Transverse colon (tissue), 4 donors: ENCODE measurements around the gene PRSS57. TPM values are rescaled to one million over a fixed set of nuclear protein-coding genes. Genes with fewer than 3 reads are reported as not detected.

Source experiments
- DNase-seq: peaks from one replicate; pipeline ENCODE4 v3.0.0-alpha.2; 2019
- H3K27ac ChIP-seq, 4 donors: fragments of 200-600 bp; sonication (generic); 2 replicates each; pipeline ENCODE4 v1.5.1; 2016 to 2018; ENCODE audit warnings: inconsistent platforms in 4 of 4
- H3K27me3 ChIP-seq: fragments of 200-600 bp; sonication (generic); 2 replicates; pipeline ENCODE4 v1.5.1; 2017; ENCODE audit warnings: inconsistent platforms
- H3K36me3 ChIP-seq, 4 donors: fragments of 200-600 bp; sonication (generic); 2 replicates each; pipeline ENCODE4 v1.5.1; 2017 to 2019; ENCODE audit warnings: inconsistent platforms in 4 of 4
- H3K4me1 ChIP-seq, 4 donors: fragments of 200-600 bp; sonication (generic); 2 replicates each; pipeline ENCODE4 v1.5.1; 2017 to 2020; ENCODE audit warnings: inconsistent platforms in 4 of 4
- H3K4me3 ChIP-seq, 4 donors: fragments of 200-600 bp; sonication (generic); 1 replicate in 1 of 4; 2 replicates in 3 of 4; pipeline versions ENCODE4 v1.5.1 to v1.6.1; 2017 to 2019; ENCODE audit warnings: inconsistent platforms in 4 of 4
- H3K9me3 ChIP-seq, 2 donors: fragments of 200-600 bp; sonication (generic); 2 replicates each; pipeline ENCODE4 v1.5.1; 2017 to 2019; ENCODE audit warnings: inconsistent platforms in 2 of 2
- CTCF ChIP-seq, 5 experiments: fragments of 200-600 bp in 3 of 5; fragments of 450-650 bp in 2 of 5; sonication (generic) in 3 of 5; IDR thresholded peaks; 1 replicate in 2 of 5; 2 replicates in 3 of 5; pipeline ENCODE4 v1.5.1; 2016 to 2017; ENCODE audit warnings: antibody characterized with exemption in 5 of 5, inconsistent platforms in 3 of 5, mild to moderate bottlenecking in 2 of 5, moderate library complexity in 1 of 5
- EP300 ChIP-seq: sonication (generic); formaldehyde crosslinking; IDR thresholded peaks from one replicate; pipeline ENCODE4 v1.6.1; 2017; ENCODE audit warnings: antibody characterized with exemption, low read depth
- POLR2A ChIP-seq: fragments of 450-650 bp; IDR thresholded peaks from one replicate; pipeline ENCODE4 v1.6.1; 2016; ENCODE audit warnings: antibody characterized with exemption, mild to moderate bottlenecking, moderate library complexity
- POLR2AphosphoS5 ChIP-seq, 3 donors: sonication (generic); formaldehyde crosslinking; IDR thresholded peaks; one replicate each; pipeline ENCODE4 v1.6.1; 2016; ENCODE audit warnings: antibody characterized with exemption in 3 of 3
- WGBS, 2 donors: methylation state at CpG; one replicate each; pipeline ENCODE4 v1.1.5; 2018; ENCODE audit warnings: low coverage in 1 of 2; 5-methylcytosine and 5-hydroxymethylcytosine counted together
- in situ Hi-C, 4 donors: fragments of 200-750 bp; cut with MboI; loops; one replicate each; pipeline versions ENCODE4 v1.15.0 to v1.15.1; 2017; ENCODE audit warnings: low sequenced_read_pairs in 3 of 4, low pct_ligation_motif_present in 1 of 4, low pct_unique_long_range_greater_than_20kb in 1 of 4
- intact Hi-C: fragments of 100-400 bp; cut with DNase I; formaldehyde crosslinking; loops from one replicate; pipeline ENCODE4 v1.15.1; 2023; ENCODE audit warnings: low total_unique reads
- total RNA-seq, 4 donors: library from RNA; depleted of rRNA; stranded (reverse); fragments of >200 nt; gene quantifications; one replicate each; pipeline ENCODE4 v1.1.0, GENCODE V29; 2016

PRSS57 gene
- total RNA-seq, 4 donors from 2014 or later: not detected

- 86 to 92% methylated on average over 5 to 24 of the region's 24 CpGs for WGBS, 2 donors
- Histone ChIP-seq H3K9me3 (no peaks in the 10 kb centered on the region), H3K27me3 (no peaks in the 10 kb centered on the region), H3K27ac (no peak overlapping the region), H3K4me3 (no peak overlapping the region), H3K4me1 (peaks cover 0 to 2% (median 0%) of the 10 kb centered on the region in 4 donors), H3K36me3 (peaks cover 0 to 38% (median 21%) of the 10 kb centered on the region in 4 donors)
- no peak for TF ChIP-seq POLR2AphosphoS5 (IDR thresholded peaks at IDR 0.05)
- TF ChIP-seq CTCF (IDR thresholded peaks at IDR 0.05): no peak
- no peak for TF ChIP-seq EP300
- no peak for TF ChIP-seq POLR2A
- DNase-seq: no peak
- intact Hi-C loops: no loop called here
- in situ Hi-C loops: no loop called here
These were observed 43.3 kb downstream of the PRSS57 start for GRCh38 chr19:651991-652390.

GRCh38 chr19:651114-651818 is 44.0 kb downstream of the PRSS57 start:
- in situ Hi-C loops (no loop called here), intact Hi-C loops (no loop called here)
- Histone ChIP-seq H3K36me3 (peaks cover 0 to 39% (median 23%) of the 10 kb centered on the region in 4 donors), H3K27ac (no peak overlapping the region), H3K27me3 (no peaks in the 10 kb centered on the region), H3K4me3 (no peak overlapping the region), H3K9me3 (no peaks in the 10 kb centered on the region), H3K4me1 (no peaks in the 10 kb centered on the region)
- 95 to 100% methylated on average over 1 to 51 of the region's 58 CpGs for WGBS, 2 donors
- DNase-seq: no peak
- TF ChIP-seq EP300: no peak
- no peak for TF ChIP-seq POLR2A
- no peak for TF ChIP-seq CTCF (IDR thresholded peaks at IDR 0.05)
- TF ChIP-seq POLR2AphosphoS5 (IDR thresholded peaks at IDR 0.05): no peak

- H3K9me3 ChIP-seq: no peaks in the 10 kb centered on the region
- no peak overlapping the region for H3K27ac ChIP-seq
- no peak for DNase-seq
- H3K36me3 ChIP-seq: peaks cover 0 to 39% (median 23%) of the 10 kb centered on the region in 4 donors
- intact Hi-C loops (no loop called here), in situ Hi-C loops (no loop called here)
- no peak overlapping the region for H3K4me3 ChIP-seq
- WGBS, 2 donors: 91% methylated on average over 11 of the region's 11 CpGs; no CpG with 5 or more reads in 1 of the 2 donors
- TF ChIP-seq POLR2AphosphoS5 (IDR thresholded peaks at IDR 0.05) (no peak), POLR2A (no peak), CTCF (IDR thresholded peaks at IDR 0.05) (no peak), EP300 (no peak)
- no peaks in the 10 kb centered on the region for H3K27me3 ChIP-seq
- no peaks in the 10 kb centered on the region for H3K4me1 ChIP-seq
These were observed 45.1 kb downstream of the PRSS57 start for GRCh38 chr19:650121-650520.

GRCh38 chr19:648904-649801 is 46.1 kb downstream of the PRSS57 start:
- no peak overlapping the region for H3K27ac ChIP-seq
- in situ Hi-C loops: no loop called here
- no peaks in the 10 kb centered on the region for H3K9me3 ChIP-seq
- H3K4me3 ChIP-seq: no peak overlapping the region
- DNase-seq: no peak
- H3K4me1 ChIP-seq: no peaks in the 10 kb centered on the region
- no peaks in the 10 kb centered on the region for H3K27me3 ChIP-seq
- intact Hi-C loops: no loop called here
- peaks cover 0 to 39% (median 23%) of the 10 kb centered on the region in 4 donors for H3K36me3 ChIP-seq
- whole genome bisulfite sequencing, 2 donors: 94 to 100% methylated on average over 11 to 38 of the region's 53 CpGs
- no peak for TF ChIP-seq CTCF (IDR thresholded peaks at IDR 0.05)
- no peak for TF ChIP-seq POLR2AphosphoS5 (IDR thresholded peaks at IDR 0.05)
- TF ChIP-seq POLR2A: no peak
